NCI-H748 treated with DMSO at 0.1 percent for 48 hours (cell line): ENCODE data around the gene SDK2.

Source experiments
- DNase-seq: peaks from one replicate; lab custom pipeline; 2025; lab: John Stamatoyannopoulos, UW

Gene SDK2

GRCh38 chr17:73553311-73553710 is 90.9 kb downstream of the SDK2 start:
- DNase-seq, result no peak

DNA sequence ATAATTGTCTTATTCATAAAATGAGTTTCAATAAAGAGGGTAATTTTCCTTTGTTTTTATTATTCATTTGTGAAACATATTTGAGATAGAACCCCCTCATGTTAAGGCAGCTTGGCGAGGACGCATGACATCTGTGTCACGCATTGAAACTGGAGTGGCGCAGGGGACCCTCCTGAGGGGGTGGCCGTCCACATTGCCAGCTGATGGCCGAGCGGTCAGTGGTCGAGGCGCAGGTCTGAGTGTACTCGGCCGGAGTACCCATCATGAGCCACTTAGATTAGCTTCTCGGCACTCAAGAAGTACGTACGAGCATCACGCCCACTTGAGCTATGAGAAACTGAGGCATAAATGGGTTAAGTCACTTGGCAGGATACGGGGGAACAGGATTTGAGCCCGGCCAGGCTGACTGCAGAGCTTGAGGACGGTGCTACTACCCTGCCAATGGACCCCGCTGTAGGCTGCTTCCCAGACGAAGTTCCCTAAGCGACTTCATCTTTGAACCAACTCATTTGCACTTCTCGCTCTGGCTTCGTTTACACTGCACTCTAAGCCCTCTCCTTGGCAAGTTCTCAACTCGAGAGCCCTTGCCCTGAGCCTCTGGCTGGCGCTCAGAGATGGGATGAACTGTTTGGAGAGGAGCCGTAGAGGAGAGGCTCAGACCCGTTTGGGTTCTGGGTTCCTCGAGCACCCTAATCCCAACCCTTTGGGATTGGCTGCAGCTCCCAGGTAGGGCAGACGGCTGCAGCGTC is 91.8 kb downstream of the SDK2 start:
- DNase-seq, result no peak

DNA sequence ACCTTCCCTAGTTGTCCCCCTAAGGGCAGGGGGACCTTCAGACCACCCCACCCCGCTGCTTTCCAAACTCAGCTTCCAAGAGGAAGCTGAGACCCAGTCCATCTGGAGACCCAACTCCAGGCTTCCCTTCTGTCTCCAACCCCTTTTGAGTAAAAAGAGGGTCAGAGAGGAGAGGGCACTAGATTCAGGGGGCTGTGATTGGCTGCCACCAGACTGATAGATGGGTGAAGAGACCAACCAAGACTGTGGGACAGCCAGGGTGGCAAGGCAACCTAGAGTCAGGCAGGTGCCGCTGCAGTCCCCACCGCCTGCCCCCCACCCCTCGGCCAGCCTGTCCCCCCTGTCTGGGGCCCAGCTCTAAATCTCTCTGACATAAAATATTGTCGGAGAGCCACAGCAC is 92.5 kb downstream of the SDK2 start:
- DNase-seq, result no peak

DNA sequence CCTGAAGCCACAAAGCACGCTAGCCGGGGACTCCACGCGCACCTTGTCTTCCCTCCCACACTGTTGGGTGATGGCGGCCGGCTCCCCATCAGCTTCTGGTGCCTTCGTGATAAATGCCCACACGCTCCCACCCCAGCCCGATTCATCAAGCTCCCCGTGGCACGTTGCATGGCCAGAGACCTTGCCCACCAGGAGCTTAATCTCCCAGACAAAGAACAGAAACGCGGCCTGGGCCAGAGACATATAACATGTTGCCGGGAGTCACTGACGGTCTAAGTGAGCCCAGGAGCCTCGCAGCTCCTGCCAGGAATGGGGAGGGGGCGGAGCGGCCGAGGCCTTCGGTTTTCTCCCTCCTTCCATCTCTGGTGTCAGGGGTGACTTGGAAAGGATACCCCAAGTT is 93.1 kb downstream of the SDK2 start:
- no peak for DNase-seq

GRCh38 chr17:73550556-73550955 is 93.7 kb downstream of the SDK2 start:
- no peak for DNase-seq

DNA sequence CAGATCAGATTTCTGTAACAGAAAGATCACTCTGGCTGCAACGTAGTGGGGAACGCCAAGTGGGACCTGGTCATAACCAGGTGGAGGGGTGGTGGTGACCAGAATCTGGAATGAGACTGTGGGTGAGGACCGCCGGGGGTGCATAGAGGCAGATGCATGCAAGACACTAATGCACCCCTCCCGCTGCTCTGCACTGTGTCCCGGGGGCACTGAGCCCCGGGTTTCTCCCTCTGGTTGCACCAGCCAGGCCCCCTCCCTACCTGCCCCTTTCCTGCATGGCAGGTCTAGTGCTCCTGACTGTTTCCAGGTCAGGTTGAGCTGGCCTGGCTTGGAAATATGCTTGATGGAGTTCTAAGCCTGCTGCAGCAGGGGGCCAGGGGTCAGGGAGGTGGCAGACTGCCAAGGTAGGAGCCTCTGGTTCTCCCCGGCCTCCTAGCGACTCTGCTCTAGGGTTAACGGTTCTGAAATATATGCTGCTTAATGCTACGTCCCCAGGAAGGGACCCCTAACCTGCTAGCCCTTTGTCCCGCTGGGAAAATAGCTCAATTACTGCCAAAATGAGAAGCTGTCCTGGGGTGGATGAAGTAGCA is 94.3 kb downstream of the SDK2 start:
- no peak for DNase-seq

GRCh38 chr17:73548620-73549311 is 95.5 kb downstream of the SDK2 start:
- DNase-seq, result no peak

DNA sequence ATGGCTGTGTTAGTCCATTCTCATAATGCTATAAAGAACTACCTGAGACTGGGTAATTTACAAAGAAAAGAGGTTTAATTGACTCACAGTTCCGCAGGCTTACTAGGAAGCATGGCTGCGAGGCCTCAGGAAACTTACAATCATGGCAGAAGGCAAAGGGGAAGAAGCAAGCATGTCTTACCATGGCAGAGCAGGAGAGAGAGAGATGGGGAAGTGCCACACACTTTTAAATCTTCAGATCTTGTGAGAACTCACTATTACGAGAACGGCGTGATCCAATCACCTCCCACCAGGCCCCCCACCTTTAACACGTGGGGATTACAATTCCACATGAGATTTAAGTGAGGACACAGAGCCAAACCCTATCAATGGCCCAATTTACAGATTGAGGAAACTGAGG is 96.5 kb downstream of the SDK2 start:
- DNase-seq, result no peak

GRCh38 chr17:73546770-73547536 is 97.3 kb downstream of the SDK2 start:
- no peak for DNase-seq

- DNase-seq, result no peak
Measured at GRCh38 chr17:73546114-73546513, 98.1 kb downstream of the SDK2 start.

- DNase-seq, result no peak
Measured at GRCh38 chr17:73545109-73546032, 98.9 kb downstream of the SDK2 start.

GRCh38 chr17:73544333-73544732 is 99.9 kb downstream of the SDK2 start:
- no peak for DNase-seq

- no peak for DNase-seq
Measured at GRCh38 chr17:73542323-73542722, 101.9 kb downstream of the SDK2 start.

GRCh38 chr17:73541561-73541981 is 102.7 kb downstream of the SDK2 start:
- DNase-seq, result no peak

- no peak for DNase-seq
Measured at GRCh38 chr17:73541111-73541510, 103.1 kb downstream of the SDK2 start.

DNA sequence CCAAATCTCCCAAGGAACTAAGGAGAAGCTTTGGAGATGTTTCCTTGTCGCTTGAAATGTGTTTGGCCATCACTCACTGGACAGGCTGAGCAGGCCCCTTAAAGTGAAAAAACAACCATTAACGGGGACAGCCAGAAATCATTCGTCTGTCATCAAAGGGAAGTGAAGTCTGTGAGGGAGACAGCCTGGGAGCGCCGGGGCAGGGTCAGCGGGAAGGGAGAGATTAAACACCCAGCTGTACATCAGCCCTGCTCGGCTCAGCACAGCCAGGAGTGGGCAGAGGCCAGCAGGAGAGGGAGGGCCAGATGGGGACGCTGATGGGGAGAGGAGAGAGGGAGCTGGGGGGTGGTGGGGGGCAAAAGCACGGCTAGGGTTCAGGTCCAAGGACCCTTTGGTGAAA is 105.1 kb downstream of the SDK2 start:
- no peak for DNase-seq

DNA sequence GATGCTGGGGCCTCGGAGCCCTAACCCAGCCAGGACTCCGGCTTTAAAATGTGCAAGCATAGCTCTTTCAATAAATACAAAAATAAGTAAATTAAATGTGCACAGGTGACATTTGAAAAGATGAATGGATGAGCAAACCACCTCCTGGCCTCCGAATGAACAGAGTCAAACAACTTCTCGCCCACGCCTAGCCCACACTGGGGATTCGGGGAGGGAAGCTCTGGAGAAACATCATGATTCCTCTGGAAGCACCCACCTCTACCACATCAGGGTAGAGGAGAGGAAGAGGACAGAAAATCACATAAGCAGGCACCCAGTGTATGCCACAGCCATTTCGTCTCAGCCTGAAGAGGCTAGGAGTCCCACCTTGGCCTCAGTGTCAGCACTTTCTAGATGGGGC is 105.8 kb downstream of the SDK2 start:
- no peak for DNase-seq

DNA sequence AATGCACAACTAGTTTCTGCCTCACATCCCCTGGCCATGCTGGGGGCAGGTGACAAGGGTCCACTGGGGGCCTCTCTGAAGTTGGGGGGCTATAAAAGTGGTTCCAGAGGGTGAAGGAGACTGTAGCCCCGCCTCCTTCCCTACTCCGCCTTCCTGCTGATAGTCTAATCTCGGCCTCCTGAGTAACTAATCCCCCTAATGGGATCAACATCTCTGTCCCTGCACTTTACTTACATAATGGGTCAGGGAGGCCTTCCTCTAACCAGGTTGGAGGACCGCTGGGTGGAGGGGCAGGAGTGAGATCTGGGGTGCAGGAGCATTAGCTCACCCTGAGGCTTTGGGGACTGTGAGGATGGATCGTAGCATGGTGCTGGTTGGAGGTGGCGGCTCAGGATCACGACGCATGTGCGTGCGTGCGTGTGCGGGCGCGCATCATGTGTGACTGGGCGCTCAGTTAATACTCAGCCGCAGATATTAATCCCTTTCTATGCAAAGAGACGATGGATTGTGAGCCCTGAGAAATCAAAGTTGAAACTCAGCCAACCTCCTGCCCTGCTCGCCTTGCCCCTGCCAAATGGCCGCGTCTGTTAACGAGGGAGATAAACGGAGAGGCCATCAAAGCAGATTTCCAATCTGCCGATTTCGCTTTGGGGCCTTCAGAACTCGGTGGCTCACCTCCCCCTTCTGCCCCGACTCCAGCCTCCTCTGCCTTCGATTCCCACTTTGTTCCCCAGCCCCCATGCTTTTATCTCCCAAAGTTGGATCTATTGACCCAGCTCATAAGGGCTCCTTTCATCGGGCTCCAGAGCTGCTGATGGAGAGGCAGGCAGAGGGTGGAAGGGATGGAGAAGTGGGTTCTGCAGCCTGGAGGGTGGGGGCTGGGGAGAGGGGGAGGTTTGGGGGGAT is 107.3 kb downstream of the SDK2 start:
- no peak for DNase-seq

DNA sequence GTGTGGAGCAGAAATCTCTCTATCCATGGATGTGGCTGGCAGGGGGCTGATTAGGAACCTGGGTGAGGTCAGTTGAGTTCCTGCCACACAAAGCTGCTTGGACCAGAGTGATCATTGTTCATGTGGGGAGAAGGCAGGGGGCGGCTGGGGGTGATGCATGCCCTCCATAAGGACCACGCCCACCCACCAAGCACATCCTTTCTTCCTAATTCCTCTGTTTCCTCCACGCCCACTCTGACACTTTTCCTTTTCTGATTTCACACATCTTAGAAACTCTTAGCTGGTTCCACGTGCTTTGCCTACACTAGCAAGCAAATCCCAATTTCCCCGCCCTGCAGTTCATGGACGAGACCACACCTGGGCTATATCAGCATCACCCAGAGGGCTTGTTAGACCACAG is 108.5 kb downstream of the SDK2 start:
- DNase-seq, result no peak

- DNase-seq, result no peak
Measured at GRCh38 chr17:73534209-73534909, 109.9 kb downstream of the SDK2 start.
